Measurements from ENCODE around the gene UBE2I. TPM values are rescaled to one million over a fixed set of nuclear protein-coding genes. Genes with fewer than 3 reads are reported as not detected.

UBE2I gene
- total and polyA plus RNA-seq, 4 donors: 19.4 to 23.9 (median 22.5) TPM

DNA sequence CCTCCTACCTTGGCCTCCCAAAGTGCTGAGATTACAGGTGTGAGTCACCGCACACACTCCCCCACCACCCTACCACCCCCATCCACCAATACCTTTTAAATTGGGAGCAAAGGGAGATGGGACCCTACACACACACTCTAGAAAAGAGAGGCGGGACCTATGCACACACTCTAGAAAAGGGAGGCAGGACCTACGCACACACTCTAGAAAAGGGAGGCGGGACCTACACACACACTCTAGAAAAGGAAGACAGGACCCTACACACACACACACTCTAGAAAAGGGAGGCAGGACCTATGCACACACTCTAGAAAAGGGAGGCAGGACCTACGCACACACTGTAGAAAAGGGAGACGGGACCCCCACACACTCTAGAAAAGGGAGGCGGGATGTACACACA is 34.7 kb upstream of the UBE2I start:
- Histone ChIP-seq H3K27me3 (ENCODE audit: control insufficient read depth in 4 of 4, insufficient read depth in 4 of 4, low read length in 3 of 4) (peaks cover 0 to 3% (median 0%) of the 10 kb centered on the region in 4 donors), H3K9me3 (ENCODE audit: control insufficient read depth in 4 of 4, low read length in 3 of 4) (no peaks in the 10 kb centered on the region), H3K36me3 (ENCODE audit: control insufficient read depth in 4 of 4, insufficient read depth in 3 of 4, low read depth in 1 of 4, low read length in 3 of 4) (no peaks in the 10 kb centered on the region), H3K4me3 (ENCODE audit: low read depth in 1 of 3, low read length in 3 of 3) (no peak overlapping the region), H3K9ac (ENCODE audit: low read depth in 1 of 2, low read length in 2 of 2) (no peak overlapping the region), H3K4me1 (ENCODE audit: control insufficient read depth in 4 of 4, insufficient read depth in 4 of 4, low read length in 3 of 4) (no peaks in the 10 kb centered on the region), H3K27ac (ENCODE audit: low read depth in 1 of 2, low read length in 2 of 2) (no peak overlapping the region)
- DNase-seq (ENCODE audit: low spot score): no peak
- WGBS: 92% methylated on average over 7 of the region's 7 CpGs
- TF ChIP-seq CTCF (IDR thresholded peaks at IDR 0.05; ENCODE audit: low read depth, low read length, missing input control): no peak
- TF ChIP-seq EGR1 (IDR thresholded peaks at IDR 0.05; ENCODE audit: low read depth in 2 of 2): no peak
- TF ChIP-seq HNF4G (IDR thresholded peaks at IDR 0.05): no peak
- TF ChIP-seq ATF3 (IDR thresholded peaks at IDR 0.05): no peak
- TF ChIP-seq TAF1 (conservative IDR thresholded peaks at IDR 0.05): no peak
- no peak for TF ChIP-seq ZBTB33 (IDR thresholded peaks at IDR 0.05)
- TF ChIP-seq REST (IDR thresholded peaks at IDR 0.05): no peak
- TF ChIP-seq YY1 (IDR thresholded peaks at IDR 0.05): no peak
- TF ChIP-seq SP1 (IDR thresholded peaks at IDR 0.05): no peak
- no peak for TF ChIP-seq FOXA2 (IDR thresholded peaks at IDR 0.05)
- TF ChIP-seq FOXA1 (IDR thresholded peaks at IDR 0.05): no peak
- TF ChIP-seq HNF4A (conservative IDR thresholded peaks at IDR 0.05): no peak
- TF ChIP-seq MAX (IDR thresholded peaks at IDR 0.05): no peak
- TF ChIP-seq RAD21 (IDR thresholded peaks at IDR 0.05): no peak
- TF ChIP-seq RXRA (IDR thresholded peaks at IDR 0.05): no peak
- TF ChIP-seq NR2F2 (IDR thresholded peaks at IDR 0.05): no peak
